RWPE1 (cell line): ENCODE results near the gene CCR1.

Source experiments
- CTCF ChIA-PET: fragments of 350-600 bp; sonication (Branson Sonifier 250); formaldehyde crosslinking; extraction: SDS; loops from one replicate; lab custom pipeline; 2021; lab: Yijun Ruan, JAX
- POLR2A ChIA-PET: fragments of 400-600 bp; formaldehyde crosslinking; extraction: SDS; loops from one replicate; lab custom pipeline; 2020; ENCODE audit warnings: antibody characterized with exemption; ENCODE audit not compliant: low non-redundant PET; lab: Yijun Ruan, JAX
- DNase-seq: peaks from one replicate; pipeline ENCODE4 v3.0.0; 2012; ENCODE audit warnings: low spot score
- H3K27ac ChIP-seq: fragments of 450-650 bp; 2 replicates; pipeline ENCODE4 v1.5.1; 2017
- TF ChIP-seq, protein P1 (sequence below): fragments of 450-650 bp; conservative IDR thresholded peaks from 2 replicates; pipeline ENCODE4 v1.5.1; 2017; ENCODE audit warnings: low read depth, mild to moderate bottlenecking

Gene CCR1

DNA sequence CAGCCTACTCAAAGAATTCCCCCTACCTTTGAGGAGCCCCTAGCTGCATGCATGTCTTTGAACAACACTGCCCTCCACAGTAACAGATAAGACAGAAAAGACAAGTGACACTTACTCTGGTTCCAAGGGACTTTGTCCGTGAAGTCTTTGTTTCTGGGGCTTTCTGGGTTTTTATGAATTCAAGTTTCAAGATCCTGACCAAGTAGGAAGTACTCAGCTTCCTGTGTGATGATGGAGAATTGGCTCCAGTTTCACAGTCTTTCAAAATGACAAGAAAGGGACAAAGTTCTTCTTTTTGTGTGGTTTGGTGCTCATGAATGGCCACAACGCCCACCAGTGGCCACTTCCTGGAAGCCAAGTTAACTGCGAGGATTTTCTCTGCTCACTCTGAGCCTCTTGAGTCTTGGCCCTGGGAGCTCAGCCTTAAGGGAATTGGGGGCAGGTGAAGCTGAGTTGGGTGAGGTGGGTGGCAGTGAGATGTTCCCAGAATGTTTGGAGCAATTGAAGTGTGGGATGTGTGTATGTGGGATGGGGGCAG lies at the start of gene CCR1:
Gene CCR1 (minus strand): TSS at position 147 of the 538 bp plus-strand sequence. CDS start 4,000 bp downstream, outside the sequence.
- no peak for DNase-seq
- POLR2A ChIA-PET: no interaction called here
- no peak within 1 kb of the TSS for H3K27ac ChIP-seq
- TF ChIP-seq, protein P1, sequence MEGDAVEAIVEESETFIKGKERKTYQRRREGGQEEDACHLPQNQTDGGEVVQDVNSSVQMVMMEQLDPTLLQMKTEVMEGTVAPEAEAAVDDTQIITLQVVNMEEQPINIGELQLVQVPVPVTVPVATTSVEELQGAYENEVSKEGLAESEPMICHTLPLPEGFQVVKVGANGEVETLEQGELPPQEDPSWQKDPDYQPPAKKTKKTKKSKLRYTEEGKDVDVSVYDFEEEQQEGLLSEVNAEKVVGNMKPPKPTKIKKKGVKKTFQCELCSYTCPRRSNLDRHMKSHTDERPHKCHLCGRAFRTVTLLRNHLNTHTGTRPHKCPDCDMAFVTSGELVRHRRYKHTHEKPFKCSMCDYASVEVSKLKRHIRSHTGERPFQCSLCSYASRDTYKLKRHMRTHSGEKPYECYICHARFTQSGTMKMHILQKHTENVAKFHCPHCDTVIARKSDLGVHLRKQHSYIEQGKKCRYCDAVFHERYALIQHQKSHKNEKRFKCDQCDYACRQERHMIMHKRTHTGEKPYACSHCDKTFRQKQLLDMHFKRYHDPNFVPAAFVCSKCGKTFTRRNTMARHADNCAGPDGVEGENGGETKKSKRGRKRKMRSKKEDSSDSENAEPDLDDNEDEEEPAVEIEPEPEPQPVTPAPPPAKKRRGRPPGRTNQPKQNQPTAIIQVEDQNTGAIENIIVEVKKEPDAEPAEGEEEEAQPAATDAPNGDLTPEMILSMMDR: no peak; the same call in 1 of the 2 replicates
- CTCF ChIA-PET: no interaction called here

DNA sequence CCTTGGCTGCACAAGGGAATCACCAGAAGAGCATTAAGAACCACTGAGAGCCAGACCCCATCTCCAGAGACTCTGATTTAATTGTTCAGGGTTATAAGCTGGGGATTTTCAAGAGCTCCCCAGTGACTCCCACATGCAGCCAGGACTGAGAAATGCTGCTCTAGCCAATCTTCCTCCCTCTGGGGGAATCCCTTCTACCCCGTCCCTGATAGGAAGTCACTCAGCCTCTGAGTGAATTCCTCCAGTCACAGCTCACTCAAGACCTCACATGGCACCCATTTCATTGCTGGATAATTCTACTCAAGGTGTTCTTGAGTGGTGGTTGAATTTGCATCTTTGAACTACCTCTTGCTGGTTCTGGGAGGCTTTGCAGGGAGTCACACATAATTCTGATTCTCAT lies 44.9 kb upstream of the CCR1 start:
- POLR2A ChIA-PET: no interaction called here
- CTCF ChIA-PET: no interaction called here
- TF ChIP-seq, protein P1: no peak
- DNase-seq: no peak
- H3K27ac ChIP-seq: no peak overlapping the region

DNA sequence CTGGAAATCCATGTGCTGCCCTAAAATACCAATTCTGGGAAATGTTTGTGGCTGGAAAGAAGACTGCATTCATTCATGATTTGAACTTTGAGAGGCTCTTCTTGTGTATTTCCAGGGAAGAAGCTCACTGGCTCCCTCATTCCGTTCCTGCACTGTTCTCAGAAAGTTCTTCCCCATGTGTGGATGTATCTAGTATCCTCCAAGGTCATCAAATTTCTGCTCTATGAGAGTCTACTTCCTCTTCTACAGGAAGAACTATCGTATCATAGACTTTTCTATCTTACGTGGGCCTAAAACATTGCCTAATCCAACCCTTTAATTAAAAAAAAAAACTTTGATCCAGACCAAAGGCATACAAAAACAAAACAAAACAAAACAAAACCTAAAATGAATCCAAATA lies 37.0 kb upstream of the CCR1 start:
- TF ChIP-seq, protein P1: no peak
- no peak overlapping the region for H3K27ac ChIP-seq
- ChIA-PET CTCF (interaction anchor here (0.7 kb wide), 1 partner anchor 38 kb away, joined by 4 read pairs; no protein-coding TSS in a partner anchor), POLR2A (no interaction called here)
- no peak for DNase-seq

DNA sequence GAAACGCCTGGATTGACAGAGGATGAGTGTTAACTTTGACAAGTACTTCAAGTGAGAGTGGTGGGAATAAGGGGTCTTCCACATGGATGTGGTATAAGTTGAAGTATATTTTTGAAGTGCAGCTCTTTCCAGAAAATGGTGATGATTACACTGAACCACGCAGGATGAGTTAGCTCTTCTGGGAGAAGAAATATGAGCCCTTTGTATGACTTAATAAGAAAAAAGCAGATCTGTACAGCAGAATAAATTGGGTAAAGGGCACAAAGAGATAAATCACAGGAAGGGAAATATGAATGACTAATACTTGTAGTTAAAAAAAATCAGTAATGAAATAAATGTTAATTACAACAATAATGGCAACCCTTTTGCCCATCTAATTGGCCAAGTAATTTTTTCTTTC lies 35.4 kb upstream of the CCR1 start:
- ChIA-PET CTCF (no interaction called here), POLR2A (no interaction called here)
- TF ChIP-seq, protein P1: no peak
- no peak for DNase-seq
- H3K27ac ChIP-seq: no peak overlapping the region

DNA sequence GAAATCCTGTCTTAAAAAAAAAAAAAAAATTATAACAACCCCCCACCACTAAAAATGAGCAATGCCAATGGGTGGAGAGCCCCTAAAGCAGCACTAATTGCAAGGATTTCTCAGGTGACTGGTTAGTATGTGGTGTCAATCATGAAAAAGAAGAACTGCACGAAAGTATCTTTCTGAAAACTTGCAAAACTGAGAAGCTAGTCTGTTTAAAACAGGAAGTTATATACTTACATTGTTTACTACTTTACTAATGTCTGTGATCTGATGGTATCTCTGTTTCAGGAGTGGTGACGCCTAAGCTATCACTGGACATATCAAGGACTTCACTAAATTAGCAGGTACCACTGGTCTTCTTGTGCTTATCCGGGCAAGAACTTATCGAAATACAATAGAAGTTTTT lies 34.0 kb upstream of the CCR1 start, which contains the start of gene CCR3:
Gene CCR3 (plus strand): TSS at position 341 of the 400 bp plus-strand sequence. CDS start 22,699 bp downstream, outside the sequence.
- POLR2A ChIA-PET: interaction anchor here (0.7 kb wide), 1 partner anchor 180 kb away, joined by 6 read pairs; no protein-coding TSS in a partner anchor
- CTCF ChIA-PET: no interaction called here
- TF ChIP-seq, protein P1: no peak
- no peak within 1 kb of the TSS for H3K27ac ChIP-seq
- DNase-seq: no peak

DNA sequence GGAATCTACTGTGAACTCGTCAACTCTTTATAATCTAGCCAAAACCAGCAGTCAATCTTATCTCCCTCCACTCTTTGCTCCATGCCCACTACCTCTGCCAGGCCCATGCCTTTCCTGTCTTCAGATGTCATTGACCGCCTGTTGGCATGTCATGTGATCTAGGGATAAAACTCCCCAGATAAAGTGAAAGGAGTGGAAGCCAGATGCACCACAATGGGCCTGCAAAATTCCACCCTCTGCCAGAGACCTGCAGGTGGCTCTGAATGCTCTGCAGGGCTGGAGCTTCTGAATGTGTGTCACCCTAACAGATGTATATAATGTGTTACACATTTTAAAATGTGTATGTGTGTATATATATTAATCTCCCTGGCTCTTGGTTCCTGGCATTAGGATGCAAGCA lies 31.8 kb upstream of the CCR1 start:
- CTCF ChIA-PET: interaction anchor here (0.6 kb wide), 2 partner anchors 92 to 308 kb away, joined by 3 to 6 read pairs; no protein-coding TSS in a partner anchor
- POLR2A ChIA-PET: no interaction called here
- TF ChIP-seq, protein P1: no peak
- H3K27ac ChIP-seq: no peak overlapping the region
- no peak for DNase-seq
